ENCODE data around the gene CLEC11A.

The CLEC11A gene, protein sequence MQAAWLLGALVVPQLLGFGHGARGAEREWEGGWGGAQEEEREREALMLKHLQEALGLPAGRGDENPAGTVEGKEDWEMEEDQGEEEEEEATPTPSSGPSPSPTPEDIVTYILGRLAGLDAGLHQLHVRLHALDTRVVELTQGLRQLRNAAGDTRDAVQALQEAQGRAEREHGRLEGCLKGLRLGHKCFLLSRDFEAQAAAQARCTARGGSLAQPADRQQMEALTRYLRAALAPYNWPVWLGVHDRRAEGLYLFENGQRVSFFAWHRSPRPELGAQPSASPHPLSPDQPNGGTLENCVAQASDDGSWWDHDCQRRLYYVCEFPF

GRCh38 chr19:50723069-50723468, at the start of gene CLEC11A:
TSS of gene CLEC11A (plus strand) at chr19:50723364. CDS start at chr19:50723526, 162 bp downstream.
- peak in 3 of 10 donors; percentile 43 to 66 (median 59) for DNase-seq

DNA sequence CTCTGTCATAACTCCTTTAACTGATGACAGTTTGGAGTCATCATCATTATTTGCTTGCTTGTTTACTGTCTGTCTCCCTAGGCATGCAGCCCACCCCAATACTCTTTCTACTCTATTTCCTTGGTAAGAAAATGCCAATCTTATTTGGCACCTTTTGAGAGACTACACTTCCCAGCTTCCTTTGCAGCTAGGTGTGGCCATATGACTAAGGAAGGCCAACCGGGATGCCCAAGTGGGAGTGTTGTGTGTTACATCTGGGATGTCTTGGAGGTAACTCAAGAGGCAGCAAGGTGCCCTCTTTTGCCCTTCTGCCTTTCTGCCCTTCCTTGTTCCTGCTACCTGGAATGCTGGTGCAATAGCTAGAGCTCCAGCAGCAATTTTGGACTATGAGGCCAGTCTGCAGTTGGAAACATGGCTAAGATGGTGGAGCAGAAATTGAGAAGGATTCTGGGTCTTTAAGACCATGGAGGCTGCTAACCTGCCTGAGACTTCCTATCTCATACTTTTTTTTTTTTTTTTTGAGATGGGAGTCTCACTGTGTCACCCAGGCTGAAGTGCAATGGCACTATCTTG, 46.5 kb upstream of the CLEC11A start:
- no peak for DNase-seq
- intact Hi-C loops (cut with DNase I) = no loop called here

More at GRCh38 chr19:50723069-50723468, at the start of gene CLEC11A:
- intact Hi-C loops (cut with DNase I) = loop anchor here (5.0 kb wide), 3 partner anchors 59 to 116 kb away; no protein-coding TSS in a partner anchor

- peak in 1 of 10 donors; percentile 25 for DNase-seq
- intact Hi-C loops (cut with DNase I) = no loop called here
These were observed 45.5 kb upstream of the CLEC11A start for GRCh38 chr19:50677636-50678035.

DNA sequence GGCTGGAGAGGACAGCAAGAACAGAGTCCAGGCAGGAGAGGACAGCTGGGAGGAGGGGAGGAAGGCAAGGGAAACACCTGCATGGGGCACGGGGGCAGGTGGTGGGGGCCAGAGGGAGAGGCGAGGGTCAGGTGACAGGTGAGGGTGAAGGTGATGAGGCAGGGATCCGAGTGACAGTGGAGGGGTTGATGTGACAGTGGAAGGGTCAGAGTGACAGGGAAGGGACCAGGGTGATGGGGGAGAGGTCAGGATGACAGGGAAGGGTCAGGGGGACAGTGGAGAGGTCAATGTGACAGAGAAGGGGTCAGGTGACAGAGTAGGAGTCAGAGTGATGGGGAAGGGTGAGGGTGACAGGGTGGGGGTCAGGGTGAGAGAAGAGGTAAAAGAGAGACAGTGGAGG, 44.8 kb upstream of the CLEC11A start:
- peak in 1 of 10 donors; percentile 48 for DNase-seq
- intact Hi-C loops (cut with DNase I) = no loop called here

GRCh38 chr19:50679177-50680125, 43.7 kb upstream of the CLEC11A start:
- intact Hi-C loops (cut with DNase I) = no loop called here
- DNase-seq = peak; percentile 74 to 98 (median 90)

GRCh38 chr19:50686310-50687032, 36.7 kb upstream of the CLEC11A start:
- peak in 1 of 10 donors; percentile 79 for DNase-seq
- intact Hi-C loops (cut with DNase I) = no loop called here

DNA sequence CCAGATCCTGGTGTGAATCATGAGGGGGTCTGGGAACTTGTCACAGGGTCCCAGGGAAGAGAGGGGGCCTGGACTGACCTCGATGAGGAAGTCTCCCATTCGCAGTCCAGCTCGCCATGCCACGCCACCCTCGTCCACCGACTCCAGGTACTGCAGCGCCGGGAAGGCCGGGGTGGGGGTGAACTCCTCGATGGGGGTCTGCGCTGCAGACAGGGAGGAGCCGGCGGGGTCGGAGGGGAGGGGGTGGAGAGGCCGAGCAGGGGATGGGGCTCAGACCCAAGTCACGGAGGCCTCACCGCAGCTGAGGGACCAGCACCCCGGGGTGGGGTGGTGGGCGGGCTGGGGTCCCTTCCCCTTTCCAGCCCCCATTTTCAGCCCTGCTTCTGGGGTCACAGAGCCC, 34.4 kb upstream of the CLEC11A start:
- intact Hi-C loops (cut with DNase I) = no loop called here

GRCh38 chr19:50690439-50690838, 32.7 kb upstream of the CLEC11A start:
- no peak for DNase-seq
- intact Hi-C loops (cut with DNase I) = no loop called here

More for the DNA sequence above, 34.4 kb upstream of the CLEC11A start:
- DNase-seq = peak in 1 of 10 donors; percentile 71

- peak in 1 of 10 donors; percentile 78 for DNase-seq
- intact Hi-C loops (cut with DNase I) = no loop called here
These were observed 29.8 kb upstream of the CLEC11A start for GRCh38 chr19:50693064-50693975.

DNA sequence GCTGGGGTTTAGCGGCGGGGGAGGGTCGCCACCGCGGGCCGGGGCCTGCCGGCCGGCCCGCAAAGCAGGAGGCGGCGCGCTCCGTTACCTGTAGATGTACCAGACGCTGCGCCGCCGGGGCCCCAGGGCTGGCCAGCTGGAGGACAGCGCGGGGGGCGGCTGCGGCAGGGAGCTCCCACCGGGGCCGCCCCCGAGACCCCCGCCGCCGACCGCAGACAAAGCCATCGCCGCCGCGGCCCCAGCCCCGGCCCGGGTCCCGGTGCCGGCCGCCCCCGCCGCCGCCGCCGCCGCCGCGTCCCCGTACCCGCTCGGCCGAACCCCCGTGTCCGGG, 28.4 kb upstream of the CLEC11A start:
- intact Hi-C loops (cut with DNase I) = no loop called here
- DNase-seq = no peak

DNA sequence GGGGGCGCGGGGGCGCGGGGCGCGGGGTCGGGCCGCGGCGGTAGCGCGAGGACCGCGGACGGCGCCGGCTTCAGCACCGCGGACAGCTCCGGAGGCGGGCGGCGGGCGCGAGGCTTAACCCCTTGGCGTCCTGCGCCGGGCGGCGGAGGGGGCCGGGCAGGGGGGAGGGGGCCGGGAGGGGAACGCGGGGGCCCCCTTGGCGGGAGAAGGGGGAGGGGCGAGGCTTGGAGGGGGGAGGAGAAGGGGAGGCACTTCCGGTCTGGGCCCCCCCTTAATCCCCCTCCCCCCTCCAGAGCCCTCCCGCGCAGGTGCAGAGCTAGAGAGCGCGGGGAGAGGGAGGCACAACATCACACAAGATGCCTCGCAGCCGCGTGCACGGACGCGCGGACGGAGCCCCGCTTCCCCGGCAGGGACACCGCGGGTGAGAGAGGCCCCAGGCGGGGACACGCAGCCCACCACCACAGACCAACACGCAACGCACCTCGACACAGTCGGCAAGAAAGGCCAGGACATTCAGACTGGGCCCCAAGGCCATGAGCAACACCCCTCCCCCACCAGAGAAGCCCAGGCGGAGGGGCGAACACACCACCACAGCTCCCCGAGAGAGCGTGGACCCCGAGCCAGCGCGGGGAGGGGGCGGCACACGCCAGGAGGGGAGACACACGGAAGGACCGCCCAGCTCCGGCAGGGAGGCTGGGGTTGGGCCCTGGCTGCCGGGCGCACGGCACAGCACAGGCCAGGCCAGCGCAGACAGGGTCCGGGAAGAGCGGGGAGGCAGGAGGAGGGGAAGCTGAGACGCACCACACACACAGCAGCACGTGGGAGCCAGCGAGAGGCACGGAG, 27.7 kb upstream of the CLEC11A start:
- peak in 5 of 10 donors; percentile 42 to 91 (median 87) for DNase-seq
- intact Hi-C loops (cut with DNase I) = no loop called here

DNA sequence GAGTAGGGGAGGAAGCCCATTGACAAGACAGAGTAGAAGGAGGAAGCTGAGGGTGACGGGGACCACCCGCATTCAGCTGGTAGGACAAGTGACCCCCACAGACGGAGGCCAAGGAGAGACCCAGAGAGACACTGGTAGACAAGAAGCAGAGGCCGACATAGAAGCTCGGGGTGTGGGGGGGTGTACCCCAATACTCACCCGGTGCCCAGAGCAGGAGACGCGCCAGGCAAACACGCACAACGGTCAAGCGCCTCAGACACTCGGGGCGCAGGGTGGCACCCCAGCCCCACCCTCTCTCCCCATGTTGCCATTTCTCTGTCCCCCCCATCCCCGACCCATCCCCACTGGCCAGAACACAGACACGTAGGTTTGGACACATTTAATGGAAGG, 27.1 kb upstream of the CLEC11A start:
- DNase-seq = no peak
- intact Hi-C loops (cut with DNase I) = no loop called here

DNA sequence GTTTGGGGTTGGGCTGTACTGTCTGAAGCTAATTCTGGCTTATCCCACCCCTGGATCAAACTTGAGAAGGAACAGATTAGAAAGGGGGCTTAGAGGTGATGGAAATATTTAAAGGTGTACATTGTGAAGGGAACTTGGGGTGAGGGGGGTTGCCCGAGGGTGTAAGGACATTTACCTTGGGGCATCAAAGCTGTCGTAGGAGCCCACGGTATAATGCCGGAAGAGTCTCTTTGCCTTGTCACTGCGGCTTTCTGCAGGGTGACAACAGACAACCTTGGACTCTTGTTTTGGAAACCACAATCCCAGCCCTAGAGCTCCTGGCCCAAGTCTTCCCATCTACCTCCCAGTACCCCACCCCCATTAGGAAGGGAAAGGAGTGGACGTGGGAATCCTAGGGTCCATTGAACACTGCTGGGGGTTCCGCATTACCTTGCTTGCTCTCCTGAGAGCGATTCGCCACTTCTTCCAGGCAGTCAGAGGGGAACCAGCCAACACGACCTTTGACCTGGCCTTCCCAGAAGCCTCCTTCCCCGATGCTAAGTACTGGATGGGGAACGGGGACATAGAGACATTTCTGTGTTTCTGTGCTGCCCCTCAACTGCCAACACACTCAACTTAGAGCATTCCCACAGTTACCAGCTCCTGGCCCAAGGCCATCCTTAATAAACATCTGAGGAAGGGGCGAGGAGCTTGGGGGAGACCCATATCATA, 25.6 kb upstream of the CLEC11A start:
- no peak for DNase-seq
- intact Hi-C loops (cut with DNase I) = no loop called here

GRCh38 chr19:50701367-50701985, 21.7 kb upstream of the CLEC11A start:
- intact Hi-C loops (cut with DNase I) = no loop called here
- peak in 2 of 10 donors; percentile 22 to 68 for DNase-seq

DNA sequence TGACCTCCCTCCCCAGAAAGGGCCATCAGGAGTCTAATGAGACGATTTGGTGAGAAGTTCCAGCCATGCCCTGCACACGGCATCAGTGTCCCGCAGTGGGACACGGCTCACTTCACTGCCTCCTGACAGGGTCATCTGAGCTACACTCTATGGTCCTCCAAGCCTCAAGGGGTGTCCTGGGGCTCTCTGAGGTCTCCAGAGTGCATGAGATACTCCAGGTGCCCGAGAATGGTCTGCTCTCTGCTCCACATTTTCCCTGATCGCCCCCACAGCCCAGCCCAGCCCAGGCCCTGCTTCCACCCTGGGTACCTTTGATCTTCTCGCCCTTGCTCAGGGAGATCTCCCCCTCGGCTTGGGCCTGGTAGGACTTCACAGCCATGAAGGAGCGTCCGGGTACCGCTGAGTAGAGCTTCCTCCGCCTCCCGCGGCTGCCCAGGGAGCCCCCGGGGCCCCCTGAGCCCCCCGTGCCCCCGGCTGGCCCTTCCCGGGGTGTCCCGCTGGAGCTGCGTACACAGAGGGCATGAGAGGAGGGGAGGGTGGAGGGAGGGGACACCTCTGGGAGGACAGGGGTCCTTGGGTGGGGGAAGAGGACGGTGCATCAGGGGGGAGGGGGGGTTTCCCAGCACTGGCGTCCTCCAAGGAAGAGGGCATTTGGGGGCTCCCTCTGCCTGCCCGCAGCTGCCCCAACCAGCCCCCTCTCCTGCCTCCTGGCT, 20.9 kb upstream of the CLEC11A start:
- intact Hi-C loops (cut with DNase I) = no loop called here
- peak in 2 of 10 donors; percentile 67 to 68 for DNase-seq
